ENCODE results near the gene CARNS1. TPM values are rescaled to one million over a fixed set of nuclear protein-coding genes. Genes with fewer than 3 reads are reported as not detected.

The CARNS1 gene
- total RNA-seq (2021), result 1.3 to 2.6 TPM (median 2.4 TPM) in 3 replicates
- Bru-seq, nascent RNA, result percentile 27 among the genes with signal in this experiment
- long read RNA-seq, experiment 1, partial matches to known transcripts, result 2 of 5 reads
- long read RNA-seq, experiment 1, other reads (novel, unspliced or antisense), result 2 of 5 reads
- long read RNA-seq, experiment 2, partial matches to known transcripts, result 0 of 1 reads
- long read RNA-seq, experiment 2, other reads (novel, unspliced or antisense), result 1 of 1 reads
- long read RNA-seq, experiment 3, result 0 reads

GRCh38 chr11:67415501-67416304, at the start of gene CARNS1:
TSS of gene CARNS1 (plus strand) at chr11:67415678. CDS start at chr11:67416200, 522 bp downstream.
- CTCF ChIA-PET, result interaction anchor here (0.5 to 3.6 kb wide), 5 partner anchors 14 to 33 kb away, joined by 3 to 22 read pairs (median 4); partner anchors contain the start of genes PPP1CA and RAD9A
- ATAC-seq (peak; percentile 46), DNase-seq (ENCODE audit: low spot score) (peak; percentile 66)
- H3K4me1 Mint-ChIP-seq, result peaks cover 14% of the 10 kb centered on the region
- H3K27me3 Mint-ChIP-seq (ENCODE audit: low read depth), result peaks cover 16% of the 10 kb centered on the region
- no peaks in the 10 kb centered on the region for H3K36me3 Mint-ChIP-seq
- POLR2A ChIA-PET, result interaction anchor here (0.5 kb wide), 1 partner anchor 28 kb away, joined by 3 read pairs; the partner anchor contains the start of gene CORO1B
- H3K4me3 Mint-ChIP-seq, result peak within 1 kb of the TSS; percentile 74
- TF ChIP-seq AFF4 (CRISPR knock-in tag; IDR thresholded peaks at IDR 0.05; ENCODE audit: borderline replicate concordance) (no peak), ELF4 (CRISPR knock-in tag; IDR thresholded peaks at IDR 0.05; ENCODE audit: low read depth) (no peak), AR (CRISPR knock-in tag; IDR thresholded peaks at IDR 0.05) (no peak), ZNF138 (CRISPR knock-in tag; conservative IDR thresholded peaks at IDR 0.05) (no peak), ZNF281 (CRISPR knock-in tag; IDR thresholded peaks at IDR 0.05) (peak; percentile 62; the same call in 1 of the 2 replicates), PREB (CRISPR knock-in tag; IDR thresholded peaks at IDR 0.05; ENCODE audit: borderline replicate concordance) (no peak), KAT7 (CRISPR knock-in tag; IDR thresholded peaks at IDR 0.05; ENCODE audit: borderline replicate concordance) (no peak), NR1H2 (CRISPR knock-in tag; IDR thresholded peaks at IDR 0.05) (no peak), FOXK1 (CRISPR knock-in tag; IDR thresholded peaks at IDR 0.05) (no peak), JUN (CRISPR knock-in tag; IDR thresholded peaks at IDR 0.05) (no peak), GRHL2 (CRISPR knock-in tag; IDR thresholded peaks at IDR 0.05; ENCODE audit: insufficient replicate concordance, severe bottlenecking) (no peak), FOXP4 (CRISPR knock-in tag; IDR thresholded peaks at IDR 0.05) (0 out of 2 replicates have a peak, but pooled peaks have one; percentile 26)
- H3K27ac Mint-ChIP-seq, result peak within 1 kb of the TSS; percentile 13
- no peaks in the 10 kb centered on the region for H3K9me3 Mint-ChIP-seq

All from WTC11 (cell line).